NT2/D1 (cell line): ENCODE data around the gene OOSP3.

ENCODE experiments used
- SUZ12 ChIP-seq: IDR thresholded peaks from 2 replicates; pipeline ENCODE4 v1.6.1; 2011; ENCODE audit not compliant: insufficient read length, insufficient read depth; ENCODE audit errors: extremely low read depth
- YY1 ChIP-seq: IDR thresholded peaks from 2 replicates; pipeline ENCODE4 v1.6.1; 2011; ENCODE audit not compliant: insufficient read length, insufficient read depth
- ZNF274 ChIP-seq: IDR thresholded peaks from 2 replicates; pipeline ENCODE4 v1.6.1; 2011; ENCODE audit warnings: mild to moderate bottlenecking, low read depth, low read length

DNA sequence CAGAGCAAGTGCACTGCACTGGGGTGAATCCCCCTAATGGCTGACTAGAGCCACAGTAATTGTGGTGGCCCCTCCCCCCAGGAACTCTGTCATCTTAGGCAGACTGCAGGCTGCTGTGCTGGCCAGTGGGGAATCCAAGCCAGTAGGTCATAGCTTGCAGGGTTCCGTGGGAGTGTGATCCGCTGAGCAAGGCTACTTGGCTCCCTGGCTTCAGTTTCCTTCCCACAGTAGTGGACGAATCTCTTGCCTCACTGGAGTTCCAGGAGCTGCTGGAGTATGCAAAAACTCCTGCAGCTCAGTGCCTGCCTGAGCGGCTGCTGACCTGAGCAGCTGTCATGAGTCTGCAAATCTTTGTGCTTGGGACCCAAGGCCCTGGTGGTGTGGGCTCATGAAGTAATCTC is 13.2 kb downstream of the OOSP3 start:
- TF ChIP-seq ZNF274: no peak
- TF ChIP-seq YY1: no peak
- TF ChIP-seq SUZ12: no peak
